GM23248 (cell line): Measurements from ENCODE around the gene COL11A2. TPM values are rescaled to one million over a fixed set of nuclear protein-coding genes. Genes with fewer than 3 reads are reported as not detected.

Experiments used
- DNase-seq: peaks from one replicate; pipeline ENCODE4 v3.0.0-alpha.2; 2015
- H2AFZ ChIP-seq: fragments of 200-600 bp; sonication (generic); 2 replicates; pipeline ENCODE4 v1.6.1; 2016; ENCODE audit warnings: antibody characterized with exemption
- H3F3A ChIP-seq: fragments of 200-600 bp; sonication (generic); 2 replicates; pipeline ENCODE4 v1.6.1; 2016; ENCODE audit warnings: mild to moderate bottlenecking, antibody characterized with exemption, mixed run types; ENCODE audit not compliant: insufficient read depth
- H3K27ac ChIP-seq: fragments of 200-600 bp; sonication (generic); 2 replicates; pipeline ENCODE4 v1.5.1; 2016; ENCODE audit warnings: mild to moderate bottlenecking
- H3K27me3 ChIP-seq: fragments of 200-600 bp; sonication (generic); replicated peaks from 2 replicates; pipeline ENCODE4 v1.6.1; 2016; ENCODE audit warnings: mild to moderate bottlenecking; ENCODE audit not compliant: insufficient read depth
- H3K36me3 ChIP-seq: fragments of 200-600 bp; sonication (generic); 2 replicates; pipeline ENCODE4 v1.6.1; 2016; ENCODE audit warnings: low read depth, mild to moderate bottlenecking
- H3K4me1 ChIP-seq: fragments of 200-600 bp; sonication (generic); 2 replicates; pipeline ENCODE4 v1.6.1; 2016; ENCODE audit warnings: mild to moderate bottlenecking; ENCODE audit not compliant: insufficient read depth
- H3K4me2 ChIP-seq: fragments of 200-600 bp; sonication (generic); one replicate; pipeline ENCODE4 v1.6.1; 2016; ENCODE audit warnings: mild to moderate bottlenecking; ENCODE audit not compliant: unreplicated experiment
- H3K4me3 ChIP-seq: fragments of 200-600 bp; sonication (generic); 2 replicates; pipeline ENCODE4 v1.5.1; 2016; ENCODE audit warnings: mild to moderate bottlenecking
- H3K79me2 ChIP-seq: fragments of 200-600 bp; sonication (generic); 2 replicates; pipeline ENCODE4 v1.6.1; 2016; ENCODE audit warnings: mild to moderate bottlenecking; ENCODE audit not compliant: insufficient read depth
- H3K9ac ChIP-seq: fragments of 200-600 bp; sonication (generic); 2 replicates; pipeline ENCODE4 v1.6.1; 2016; ENCODE audit warnings: mild to moderate bottlenecking
- H3K9me2 ChIP-seq: fragments of 200-600 bp; sonication (generic); 2 replicates; pipeline ENCODE4 v1.6.1; 2016; ENCODE audit warnings: mixed run types, mild to moderate bottlenecking, moderate library complexity; ENCODE audit not compliant: insufficient read depth
- H3K9me3 ChIP-seq: fragments of 200-600 bp; sonication (generic); one replicate; pipeline ENCODE4 v1.6.1; 2017; ENCODE audit warnings: low read depth
- H4K20me1 ChIP-seq: fragments of 200-600 bp; sonication (generic); 2 replicates; pipeline ENCODE4 v1.6.0; 2016; ENCODE audit not compliant: insufficient read depth
- EZH2 ChIP-seq: fragments of 200-600 bp; sonication (generic); IDR thresholded peaks from 2 replicates; pipeline ENCODE4 v1.6.1; 2018; ENCODE audit warnings: antibody characterized with exemption, mild to moderate bottlenecking; ENCODE audit not compliant: insufficient read depth, poor library complexity, severe bottlenecking
- EZH2phosphoT487 ChIP-seq: fragments of 200-600 bp; sonication (generic); IDR thresholded peaks from 2 replicates; pipeline ENCODE4 v1.6.1; 2018; ENCODE audit warnings: antibody characterized with exemption, moderate library complexity, mild to moderate bottlenecking, low read depth; ENCODE audit not compliant: insufficient read depth
- WGBS, 2 experiments: methylation state at CpG; one replicate each; pipeline ENCODE4 v1.1.6; 2015 to 2017; ENCODE audit warnings: low lambda C conversion rate in 2 of 2, low coverage in 1 of 2; ENCODE audit errors: missing lambda C conversion rate in 2 of 2; 5-methylcytosine and 5-hydroxymethylcytosine counted together
- in situ Hi-C: fragments of 300-500 bp; cut with MboI; formaldehyde crosslinking; loops from 2 replicates; pipeline ENCODE4 v1.15.0; 2020
- polyA plus RNA-seq: library from polyadenylated mRNA; unstranded; fragments of >200 nt; fragmentation: Nextera tagmentation; extraction: Ambion mirVana; gene quantifications from 2 replicates; pipeline ENCODE4 v1.2.1, GENCODE V29; 2016
- total RNA-seq: library from RNA; depleted of rRNA; stranded (reverse); fragments of >200 nt; shearing (Covaris generic); gene quantifications from 2 replicates; pipeline ENCODE4 v1.2.3, GENCODE V29; 2014

Gene COL11A2
- total and polyA plus RNA-seq, 2 experiments from 2014 or later: 0.31 to 0.32 TPM

DNA sequence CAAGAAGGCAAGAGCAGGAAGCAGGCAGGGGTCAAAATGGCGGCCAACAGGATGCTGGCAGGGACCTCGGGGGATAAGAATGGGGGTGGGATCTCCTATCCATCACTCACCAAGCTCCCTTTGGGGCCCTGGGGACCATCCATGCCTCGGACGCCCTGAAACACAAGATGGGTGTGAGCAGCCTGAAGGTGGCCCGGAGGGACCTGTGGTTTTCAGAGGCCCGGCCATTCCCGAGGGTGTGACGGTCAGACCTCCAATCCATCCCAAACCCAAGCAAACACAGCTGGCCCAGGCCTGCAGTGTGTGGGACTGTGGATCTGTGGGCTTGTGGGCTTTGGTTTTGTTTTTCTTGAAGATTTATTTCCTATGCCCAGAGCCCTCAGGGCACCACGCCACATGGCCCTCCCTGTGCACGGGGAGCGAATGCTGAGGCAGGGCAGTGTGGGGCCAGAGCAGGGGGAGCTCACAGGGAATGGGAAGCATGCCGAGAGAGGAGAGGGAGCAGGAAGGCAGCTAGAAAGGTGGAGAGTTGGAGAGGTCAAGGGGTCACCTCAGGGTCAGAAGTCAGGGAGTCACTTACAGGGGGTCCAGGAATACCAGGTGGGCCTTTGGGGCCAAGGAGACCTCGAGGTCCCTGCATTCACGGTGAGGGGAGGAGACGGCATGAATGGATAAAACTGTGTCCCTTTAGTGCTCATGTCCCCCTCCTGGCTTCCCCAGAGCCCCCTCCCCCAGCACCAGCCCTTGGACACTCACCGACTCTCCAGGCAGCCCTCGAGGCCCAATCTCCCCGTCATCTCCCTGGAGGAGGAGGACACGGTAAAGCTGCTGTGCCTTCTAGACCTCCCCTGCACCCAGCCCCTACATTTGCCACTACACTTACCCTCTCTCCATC lies 14.5 kb downstream of the COL11A2 start:
- Histone ChIP-seq H3F3A (no peaks in the 10 kb centered on the region), H3K79me2 (no peaks in the 10 kb centered on the region), H3K27me3 (no peaks in the 10 kb centered on the region), H3K9ac (no peak overlapping the region), H2AFZ (no peak overlapping the region), H3K27ac (no peak overlapping the region), H3K4me3 (no peak overlapping the region), H3K4me2 (no peak overlapping the region), H3K36me3 (no peaks in the 10 kb centered on the region), H3K9me2 (no peaks in the 10 kb centered on the region), H3K4me1 (no peaks in the 10 kb centered on the region), H4K20me1 (no peaks in the 10 kb centered on the region), H3K9me3 (no peaks in the 10 kb centered on the region)
- DNase-seq: no peak
- WGBS, 2 experiments: 77 to 82% methylated on average over 17 to 19 of the region's 19 CpGs
- in situ Hi-C loops: no loop called here
- TF ChIP-seq EZH2: no peak
- TF ChIP-seq EZH2phosphoT487: no peak

DNA sequence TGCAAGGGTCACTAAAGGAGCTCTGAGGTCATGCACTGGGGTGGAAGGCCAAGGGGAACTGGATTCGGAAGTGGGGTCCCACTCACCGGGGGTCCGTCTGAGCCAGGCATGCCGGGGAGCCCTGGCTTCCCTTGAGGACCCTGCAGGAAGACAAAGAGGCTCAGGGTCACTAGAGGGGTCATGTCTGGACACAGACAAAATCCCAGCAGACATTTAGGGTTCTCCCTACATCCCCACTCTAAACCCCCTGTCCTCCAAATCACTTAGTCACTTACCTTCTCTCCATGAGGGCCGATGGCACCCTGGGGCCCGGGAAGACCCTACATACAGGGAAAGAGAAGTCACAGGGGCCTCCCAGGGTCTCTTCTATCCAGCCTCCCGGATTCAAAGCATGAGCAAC lies 15.4 kb downstream of the COL11A2 start:
- no peak for DNase-seq
- H3F3A ChIP-seq: no peaks in the 10 kb centered on the region
- WGBS, 2 experiments: 74% methylated on average over 6 to 7 of the region's 7 CpGs
- no peak overlapping the region for H3K4me3 ChIP-seq
- H3K36me3 ChIP-seq: no peaks in the 10 kb centered on the region
- no peak overlapping the region for H2AFZ ChIP-seq
- H4K20me1 ChIP-seq: no peaks in the 10 kb centered on the region
- no peaks in the 10 kb centered on the region for H3K4me1 ChIP-seq
- no peaks in the 10 kb centered on the region for H3K9me3 ChIP-seq
- H3K9me2 ChIP-seq: no peaks in the 10 kb centered on the region
- H3K9ac ChIP-seq: no peak overlapping the region
- no peaks in the 10 kb centered on the region for H3K79me2 ChIP-seq
- TF ChIP-seq EZH2: no peak
- TF ChIP-seq EZH2phosphoT487: no peak
- in situ Hi-C loops: no loop called here
- H3K4me2 ChIP-seq: no peak overlapping the region
- H3K27ac ChIP-seq: no peak overlapping the region
- no peaks in the 10 kb centered on the region for H3K27me3 ChIP-seq

DNA sequence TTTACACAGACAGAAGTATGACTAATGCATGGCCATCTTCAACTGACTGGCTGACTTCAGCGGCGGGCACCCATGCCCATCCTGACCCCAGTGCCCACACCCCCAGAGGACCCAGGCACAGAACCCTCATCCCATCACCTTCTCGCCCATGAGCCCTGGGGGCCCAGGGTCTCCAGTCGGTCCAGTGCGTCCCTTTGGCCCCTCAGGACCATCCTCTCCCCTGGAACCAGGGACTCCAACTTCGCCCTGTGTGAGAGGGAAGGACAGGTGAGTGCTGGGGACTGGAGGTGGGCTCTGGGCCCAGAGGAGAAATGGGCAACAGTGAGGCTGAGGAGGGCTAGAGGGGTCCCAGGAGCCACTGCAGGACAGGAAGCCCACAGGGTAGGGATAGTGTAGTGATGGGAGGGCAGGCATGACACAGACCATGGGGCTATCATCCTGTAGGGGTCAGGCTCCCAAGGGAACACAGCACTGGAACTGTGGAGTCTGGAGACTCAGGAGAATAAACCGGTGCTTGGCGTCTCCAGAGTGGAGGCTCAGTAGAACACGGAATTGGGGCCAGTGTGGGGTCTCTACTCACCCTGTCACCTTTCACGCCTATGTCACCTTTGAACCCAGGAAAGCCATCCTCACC lies 16.7 kb downstream of the COL11A2 start:
- Histone ChIP-seq H3K4me1 (no peaks in the 10 kb centered on the region), H3K9me2 (no peaks in the 10 kb centered on the region), H3F3A (no peaks in the 10 kb centered on the region), H3K36me3 (no peaks in the 10 kb centered on the region), H3K4me2 (no peak overlapping the region), H2AFZ (no peak overlapping the region), H3K9me3 (no peaks in the 10 kb centered on the region), H3K4me3 (no peak overlapping the region), H3K27me3 (no peaks in the 10 kb centered on the region), H4K20me1 (no peaks in the 10 kb centered on the region), H3K27ac (no peak overlapping the region), H3K9ac (no peak overlapping the region), H3K79me2 (no peaks in the 10 kb centered on the region)
- DNase-seq: no peak
- TF ChIP-seq EZH2: no peak
- TF ChIP-seq EZH2phosphoT487: no peak
- in situ Hi-C loops: no loop called here
- WGBS, 2 experiments: 66 to 67% methylated on average over 10 of the region's 10 CpGs

DNA sequence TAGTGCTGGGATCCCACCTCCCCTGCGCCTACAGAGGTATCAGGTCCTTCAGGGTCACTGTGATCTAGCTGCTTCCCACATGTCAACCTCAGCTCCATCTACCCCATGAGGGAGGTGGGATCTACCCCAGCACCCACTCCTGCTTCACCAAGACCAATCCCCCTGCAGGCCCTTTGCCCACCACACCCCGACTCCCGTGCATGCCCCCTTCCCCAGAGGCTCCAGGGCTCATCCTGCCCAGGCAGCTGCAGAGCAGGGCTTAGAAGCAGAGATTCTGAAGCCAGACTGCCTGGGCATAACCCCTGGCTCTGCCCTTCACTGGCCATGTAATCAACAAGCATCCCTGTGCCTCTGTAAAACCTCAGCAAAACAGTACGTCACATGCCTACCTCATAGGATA lies 17.5 kb downstream of the COL11A2 start:
- H4K20me1 ChIP-seq: no peaks in the 10 kb centered on the region
- no peaks in the 10 kb centered on the region for H3K79me2 ChIP-seq
- no peak overlapping the region for H3K4me2 ChIP-seq
- no peak for DNase-seq
- no peak overlapping the region for H3K9ac ChIP-seq
- no peak overlapping the region for H3K4me3 ChIP-seq
- H3K36me3 ChIP-seq: no peaks in the 10 kb centered on the region
- TF ChIP-seq EZH2 (no peak), EZH2phosphoT487 (no peak)
- 84 to 90% methylated on average over 4 of the region's 4 CpGs for WGBS, 2 experiments
- no peaks in the 10 kb centered on the region for H3K4me1 ChIP-seq
- no peak overlapping the region for H3K27ac ChIP-seq
- no peaks in the 10 kb centered on the region for H3F3A ChIP-seq
- H3K9me3 ChIP-seq: no peaks in the 10 kb centered on the region
- in situ Hi-C loops: no loop called here
- H2AFZ ChIP-seq: no peak overlapping the region
- no peaks in the 10 kb centered on the region for H3K9me2 ChIP-seq
- H3K27me3 ChIP-seq: no peaks in the 10 kb centered on the region
